GM12892 (cell line): ENCODE results near the gene PEX5.

Experiments used
- POLR2A ChIP-seq: IDR thresholded peaks from 2 replicates; pipeline ENCODE4 v1.6.1; 2011; ENCODE audit warnings: low read depth, low read length, control low read depth
- POLR2AphosphoS5 ChIP-seq: IDR thresholded peaks from 2 replicates; pipeline ENCODE4 v1.6.1; 2011; ENCODE audit warnings: low read depth, low read length, control low read depth
- TAF1 ChIP-seq: IDR thresholded peaks from 2 replicates; pipeline ENCODE4 v1.6.1; 2011; ENCODE audit warnings: low read depth, mild to moderate bottlenecking, control low read depth, low read length, borderline replicate concordance

DNA sequence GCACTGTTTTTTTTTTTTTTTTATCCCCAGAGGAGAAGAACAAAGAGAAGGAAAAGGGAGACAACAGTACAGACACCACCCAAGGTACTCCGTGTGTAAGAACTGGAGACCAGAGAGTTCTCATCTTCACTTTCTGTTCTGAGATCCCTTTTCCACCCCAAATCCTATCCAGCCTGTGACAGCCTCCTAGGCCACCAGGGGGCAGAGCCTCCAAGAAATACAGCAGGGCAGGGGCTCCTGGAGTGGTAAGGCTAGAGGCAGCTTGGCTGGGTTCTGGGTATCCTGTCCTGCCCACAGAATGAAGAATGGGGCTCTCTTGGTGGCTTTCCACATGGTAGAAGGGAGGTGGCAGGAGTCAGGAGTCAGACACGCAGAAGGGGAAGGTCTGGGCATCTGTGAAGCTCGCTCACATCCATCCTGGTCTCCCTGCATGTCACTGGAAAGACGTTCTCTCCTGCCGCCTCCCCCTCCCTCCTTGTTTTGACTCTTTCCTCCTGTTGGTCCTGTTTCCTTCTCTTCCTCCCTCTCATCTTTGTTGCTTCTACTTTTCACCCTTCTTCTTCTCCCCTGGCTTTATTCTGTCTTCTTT is 47.3 kb upstream of the PEX5 start:
- no peak for TF ChIP-seq TAF1
- TF ChIP-seq POLR2A: no peak
- TF ChIP-seq POLR2AphosphoS5: no peak
